Measurements from ENCODE around the gene C6orf136.
"Not testable (repeated sequence)": the region's sequence is repeated elsewhere in the genome, so short reads cannot be mapped to it uniquely, and the experiment has no call there.

The C6orf136 gene

GRCh38 chr6:30615958-30616810, 30.7 kb upstream of the C6orf136 start:
- no peak for DNase-seq

DNA sequence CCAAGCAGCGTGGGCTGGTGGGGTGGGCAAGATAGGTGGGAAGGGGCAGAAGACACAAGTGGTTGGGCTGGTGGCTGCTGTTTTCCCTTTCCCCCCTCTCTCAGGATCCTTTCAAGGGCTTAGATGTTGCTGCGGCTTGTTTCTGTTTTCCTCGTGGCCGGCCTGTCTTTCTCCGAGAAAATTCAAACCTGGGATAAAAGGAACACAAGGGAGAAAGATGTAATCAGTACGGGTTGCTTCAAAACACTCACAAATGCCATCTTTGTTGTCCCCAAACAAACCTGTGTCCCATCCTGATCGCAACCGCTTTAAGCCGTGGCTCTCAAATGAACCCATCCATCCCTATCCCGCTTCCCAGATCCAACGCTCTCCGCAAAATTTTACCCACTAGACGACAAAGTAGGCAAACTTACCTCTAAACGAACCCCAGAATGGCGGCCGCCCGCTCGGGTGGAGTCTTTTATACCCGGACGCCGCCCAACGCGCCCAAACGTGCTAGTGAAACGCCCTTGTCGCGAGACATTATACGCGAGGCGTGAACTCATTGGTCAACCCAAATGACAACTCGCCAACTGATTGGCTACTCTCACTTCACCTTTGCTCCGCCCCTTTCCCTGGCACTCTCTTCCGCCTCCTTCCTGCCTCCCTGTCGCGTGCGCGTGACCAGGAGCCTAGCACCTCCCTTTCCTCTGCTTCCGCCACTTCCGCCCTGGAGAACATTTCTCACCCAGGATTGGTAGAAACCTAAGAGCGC, 29.9 kb upstream of the C6orf136 start, which contains the start of gene PPP1R10:
Gene PPP1R10 (minus strand): TSS at position 433 of the 754 bp plus-strand sequence. CDS start 7,299 bp downstream, outside the sequence.
- DNase-seq = peak; percentile 99

- peak; percentile 92 for DNase-seq
These were observed 29.2 kb upstream of the C6orf136 start, which contains the start of gene MRPS18B for GRCh38 chr6:30617565-30618269. MRPS18B (plus strand) TSS chr6:30617840; CDS start chr6:30617866, 26 bp downstream.

- no peak for DNase-seq
These were observed 28.6 kb upstream of the C6orf136 start for GRCh38 chr6:30618270-30618797.

- no peak for DNase-seq
These were observed 27.4 kb upstream of the C6orf136 start for GRCh38 chr6:30619561-30619960.

DNA sequence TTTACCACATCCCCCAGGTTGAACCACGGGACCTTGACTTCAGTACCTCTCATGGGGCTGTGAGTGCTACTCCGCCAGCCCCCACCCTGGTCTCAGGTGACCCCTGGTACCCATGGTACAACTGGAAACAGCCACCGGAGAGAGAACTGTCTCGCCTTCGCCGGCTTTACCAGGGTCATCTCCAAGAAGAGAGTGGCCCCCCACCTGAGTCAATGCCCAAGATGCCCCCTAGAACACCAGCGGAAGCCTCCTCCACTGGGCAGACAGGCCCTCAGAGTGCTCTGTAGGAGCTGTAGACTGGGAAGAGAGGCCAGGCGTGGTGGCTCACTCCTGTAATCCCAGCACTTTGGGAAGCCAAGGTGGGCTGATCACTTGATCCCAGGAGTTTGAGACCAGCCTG, 21.4 kb upstream of the C6orf136 start:
- no peak for DNase-seq

DNA sequence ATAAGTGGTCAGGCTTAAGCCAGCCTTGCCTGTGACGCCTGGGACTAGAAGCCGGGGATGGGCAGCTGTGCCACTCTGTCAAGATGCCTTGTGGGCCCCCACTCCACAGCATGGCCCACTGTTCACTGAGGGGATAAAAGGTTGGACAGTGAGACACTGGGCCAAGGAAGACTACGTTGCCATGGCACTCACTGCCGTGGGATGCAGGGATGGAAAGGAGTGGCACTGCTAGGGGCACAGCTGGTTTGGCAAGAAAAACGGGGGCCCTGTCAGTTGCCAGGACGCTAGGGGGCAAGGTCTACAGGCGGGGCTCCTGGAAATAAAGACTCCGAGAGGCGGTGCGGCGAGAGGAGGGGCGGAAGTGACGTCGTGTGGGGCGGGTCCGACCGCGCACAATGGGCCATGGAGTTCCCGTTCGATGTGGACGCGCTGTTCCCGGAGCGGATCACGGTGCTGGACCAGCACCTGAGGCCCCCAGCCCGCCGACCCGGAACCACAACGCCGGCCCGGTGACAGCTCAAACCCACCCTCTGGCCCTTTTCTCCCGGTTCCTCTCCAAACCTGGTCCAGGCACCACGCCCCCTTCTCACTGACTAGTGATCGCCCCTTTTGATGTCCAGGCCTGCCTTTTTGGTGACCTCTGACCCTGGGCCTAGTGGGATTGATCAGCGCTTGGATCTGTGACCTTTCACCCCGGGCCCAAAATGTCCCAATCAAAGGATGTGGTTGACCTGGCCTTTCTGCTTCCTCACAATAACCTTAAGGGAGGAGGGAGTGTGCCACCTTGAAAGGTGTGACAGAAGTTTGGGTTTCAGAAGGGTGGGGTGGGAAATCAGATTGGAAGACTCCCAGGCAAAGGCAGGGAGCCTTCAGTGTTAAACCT, 20.2 kb upstream of the C6orf136 start, which contains the start of gene ATAT1:
Gene ATAT1 (plus strand): TSS at position 391 of the 883 bp plus-strand sequence.
- peak; percentile 77 for DNase-seq

- DNase-seq = no peak
These were observed 11.1 kb upstream of the C6orf136 start for GRCh38 chr6:30635834-30636233.

- no peak for DNase-seq
These were observed 6.5 kb upstream of the C6orf136 start for GRCh38 chr6:30640481-30640880.

DNA sequence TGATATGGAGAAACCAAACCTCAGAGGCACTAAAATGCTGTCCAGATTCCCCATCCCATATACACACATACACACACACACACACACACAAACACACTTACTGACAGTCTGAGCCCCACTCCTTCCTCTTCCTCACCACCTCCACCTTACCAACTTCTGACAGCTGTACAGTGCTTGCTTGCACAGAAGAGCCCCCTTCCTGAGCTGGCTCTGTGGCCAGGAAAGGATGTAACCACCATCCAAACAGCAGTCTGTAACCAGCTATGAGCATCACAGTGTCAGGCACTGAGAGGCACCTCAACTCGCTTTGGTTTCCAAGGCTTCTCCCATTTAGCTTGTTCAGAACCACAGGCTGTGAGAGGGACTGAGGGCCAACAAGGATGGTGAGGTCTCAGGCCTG, 5.9 kb upstream of the C6orf136 start:
- no peak for DNase-seq

GRCh38 chr6:30643656-30644055, 3.3 kb upstream of the C6orf136 start:
- DNase-seq = peak; percentile 7

DNA sequence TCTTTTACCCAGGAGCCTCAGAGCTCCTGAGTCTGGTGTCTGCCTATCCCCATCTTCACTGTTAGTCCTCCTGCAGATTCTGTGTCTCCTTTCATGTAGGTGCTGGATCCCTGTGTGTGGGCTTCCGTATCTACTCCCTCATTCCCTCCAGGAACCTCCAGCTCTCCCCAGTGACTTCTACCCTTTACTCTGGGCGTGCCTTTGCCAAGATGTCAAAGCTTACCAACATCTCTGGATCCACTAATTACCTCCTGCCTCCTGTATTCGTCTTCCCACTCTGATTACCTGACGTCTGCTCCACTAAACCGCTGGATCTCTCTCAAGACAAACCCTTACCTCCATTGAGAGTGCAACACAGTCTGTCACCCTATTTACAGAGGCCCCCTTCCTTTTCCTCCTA, 2.2 kb upstream of the C6orf136 start:
- DNase-seq = no peak

DNA sequence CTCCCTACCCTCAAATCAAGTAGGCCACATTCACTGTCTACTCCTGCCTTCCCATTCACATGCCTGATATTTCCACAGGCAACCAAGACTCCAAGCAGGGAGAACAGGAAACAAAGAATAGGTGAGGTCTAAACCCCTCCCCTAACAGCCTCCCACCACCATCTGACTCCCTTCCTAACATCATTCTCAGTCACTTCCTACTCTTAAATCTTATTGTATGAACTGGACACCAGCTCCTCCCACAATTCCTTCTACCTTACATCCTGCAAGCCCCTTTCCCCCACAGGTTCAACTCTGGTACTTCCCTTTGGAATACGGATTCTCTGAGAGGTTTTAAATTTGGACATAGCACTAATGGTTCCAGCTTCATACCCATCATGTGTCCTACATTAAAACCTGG, 944 bp upstream of the C6orf136 start:
- no peak for DNase-seq

- peak; percentile 52 for DNase-seq
These were observed 546 bp downstream of the C6orf136 start for GRCh38 chr6:30647242-30648116.

DNA sequence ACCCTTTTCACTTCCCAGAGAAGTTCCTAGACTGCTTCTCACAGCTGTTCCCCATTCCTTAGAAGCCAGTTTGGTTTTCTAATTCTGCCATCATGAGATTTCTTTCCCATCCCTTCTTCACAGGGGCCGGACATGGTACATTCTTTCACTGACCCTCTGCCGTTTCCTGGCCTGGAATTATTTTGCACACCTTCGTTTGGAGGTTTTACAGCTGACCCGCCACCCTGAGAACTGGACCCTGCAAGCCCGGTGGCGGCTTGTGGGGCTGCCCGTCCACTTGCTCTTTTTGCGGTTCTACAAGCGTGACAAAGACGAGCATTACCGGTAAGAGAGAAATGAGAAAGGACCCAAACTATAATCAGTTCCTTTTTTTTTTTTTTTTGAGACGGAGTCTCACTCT, 4.2 kb downstream of the C6orf136 start:
- DNase-seq = no peak

DNA sequence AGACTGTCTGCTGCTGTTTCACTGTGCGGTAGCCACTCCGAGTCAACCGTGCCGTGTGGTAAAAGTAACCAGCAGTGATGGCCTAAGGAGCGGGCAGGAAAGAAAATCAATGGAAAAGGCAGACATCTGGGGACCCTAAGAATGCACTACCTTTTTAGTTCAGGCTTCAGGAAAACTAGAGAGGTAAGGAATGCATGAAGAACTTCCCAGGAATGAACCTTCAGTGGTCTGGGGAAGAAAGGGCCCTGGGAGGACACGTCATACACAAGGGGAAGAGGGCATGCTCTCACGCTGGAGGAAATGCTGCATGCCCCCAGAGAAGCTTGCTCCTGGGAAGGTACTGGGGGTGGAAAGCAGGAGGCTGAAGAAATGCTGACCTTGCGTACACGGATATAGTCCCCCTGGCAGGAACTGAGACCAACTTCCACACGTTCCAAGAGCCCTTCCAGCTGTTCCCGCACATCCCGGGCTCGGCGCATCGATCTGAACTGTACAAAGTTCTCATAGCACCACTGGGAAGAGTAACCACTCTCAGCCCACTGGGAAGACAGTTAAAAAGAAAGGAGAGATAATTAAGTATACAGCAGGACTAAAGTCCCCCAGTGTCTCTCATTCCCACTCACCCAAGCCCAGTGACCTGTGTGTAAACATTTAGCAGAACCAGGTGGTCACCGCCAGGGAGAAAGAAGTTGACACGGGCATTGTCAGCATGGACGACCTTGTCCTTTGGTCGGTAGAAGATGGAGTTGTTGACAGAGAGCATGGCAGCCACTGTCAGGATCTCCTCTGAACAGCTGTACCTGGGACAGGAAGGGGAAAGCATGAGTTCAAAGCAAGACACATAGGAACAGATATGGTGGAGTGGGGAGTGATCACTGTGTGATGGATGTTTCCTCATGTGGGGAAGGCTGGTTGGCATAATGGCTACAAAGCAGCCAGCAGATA, 8.1 kb downstream of the C6orf136 start:
- DNase-seq = no peak

DNA sequence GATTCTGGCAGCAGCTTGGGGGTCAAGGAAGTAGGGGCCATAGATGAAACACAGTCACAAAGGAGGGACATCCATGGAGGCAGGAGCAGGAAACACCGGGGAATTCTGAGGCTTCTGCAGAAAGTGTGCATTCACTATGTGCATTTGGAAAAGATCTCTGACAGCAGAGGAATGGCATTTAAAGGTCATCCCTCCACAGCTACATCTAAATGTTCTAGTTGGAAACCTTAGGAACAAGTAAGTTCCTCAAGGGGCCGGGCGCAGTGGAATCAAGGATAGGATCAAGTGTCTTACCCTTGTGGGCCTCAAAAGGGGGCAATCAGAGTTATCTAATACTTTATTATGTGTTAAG, 8.8 kb downstream of the C6orf136 start:
- DNase-seq = no peak

- no peak for DNase-seq
These were observed 9.6 kb downstream of the C6orf136 start for GRCh38 chr6:30656513-30656912.

DNA sequence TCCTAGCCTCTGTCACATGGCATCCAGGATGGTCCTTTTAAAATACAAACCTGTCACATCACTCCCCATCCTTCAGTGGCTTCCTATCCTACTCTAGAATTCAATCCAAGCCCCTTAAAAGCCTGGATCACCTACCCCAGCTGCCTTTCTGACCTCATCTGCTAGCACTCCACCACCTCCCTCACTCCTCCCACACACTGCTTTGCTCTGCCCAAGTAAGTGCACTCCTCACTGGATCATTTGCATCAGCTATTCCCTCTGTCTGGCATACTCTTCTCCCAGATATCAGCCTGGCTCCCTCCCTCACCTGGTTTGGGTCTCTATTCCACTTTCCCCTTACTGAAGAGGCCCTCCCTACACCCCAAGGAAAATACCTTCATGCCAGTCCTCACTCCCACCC, 10.5 kb downstream of the C6orf136 start:
- peak; percentile 47 for DNase-seq

- not testable (repeated sequence) for DNase-seq
These were observed 11.0 kb downstream of the C6orf136 start for GRCh38 chr6:30657922-30658321.

All from NCI-H226 (cell line).